Measurements from ENCODE around the gene SPANXC.

GRCh38 chrX:141201962-141202361, 40.4 kb downstream of the SPANXC start:
- TF ChIP-seq IRF5 (IDR thresholded peaks at IDR 0.05; ENCODE audit: borderline replicate concordance) (no peak), CHD1 (IDR thresholded peaks at IDR 0.05; ENCODE audit: low read depth, low read length) (no peak), BRCA1 (IDR thresholded peaks at IDR 0.05; ENCODE audit: low read depth, low read length) (no peak), YY1 (IDR thresholded peaks at IDR 0.05; ENCODE audit: low read depth, low read length) (no peak), ZNF217 (IDR thresholded peaks at IDR 0.05) (no peak), POLR2A (IDR thresholded peaks at IDR 0.05; ENCODE audit: low read depth, low read length) (no peak), CTCF (IDR thresholded peaks at IDR 0.05 in 2 of 3, conservative IDR thresholded peaks at IDR 0.05 in 1 of 3; ENCODE audit: control insufficient read depth in 2 of 3, extremely low read depth in 1 of 3, insufficient read depth in 1 of 3, low read depth in 3 of 3, low read length in 3 of 3) (no peak), TBL1XR1 (IDR thresholded peaks at IDR 0.05; ENCODE audit: low read depth, low read length) (no peak), SUZ12 (IDR thresholded peaks at IDR 0.05; ENCODE audit: unreplicated experiment) (no peak), ZBTB33 (IDR thresholded peaks at IDR 0.05) (no peak), MAX (IDR thresholded peaks at IDR 0.05; ENCODE audit: low read depth, low read length) (no peak), FOXK2 (IDR thresholded peaks at IDR 0.05) (no peak)

Data from GM12878 (cell line).